HG03439 (cell line): Measurements from ENCODE around the gene CDKAL1.
"Not testable (repeated sequence)": the region's sequence is repeated elsewhere in the genome, so short reads cannot be mapped to it uniquely, and the experiment has no call there.

Experiments
- ATAC-seq: cut with Tn5 transposase; IDR thresholded peaks from one replicate; pipeline ENCODE4 v1.9.1; 2021; ENCODE audit warnings: mild to moderate bottlenecking, moderate library complexity; ENCODE audit not compliant: unreplicated experiment

The CDKAL1 gene

DNA sequence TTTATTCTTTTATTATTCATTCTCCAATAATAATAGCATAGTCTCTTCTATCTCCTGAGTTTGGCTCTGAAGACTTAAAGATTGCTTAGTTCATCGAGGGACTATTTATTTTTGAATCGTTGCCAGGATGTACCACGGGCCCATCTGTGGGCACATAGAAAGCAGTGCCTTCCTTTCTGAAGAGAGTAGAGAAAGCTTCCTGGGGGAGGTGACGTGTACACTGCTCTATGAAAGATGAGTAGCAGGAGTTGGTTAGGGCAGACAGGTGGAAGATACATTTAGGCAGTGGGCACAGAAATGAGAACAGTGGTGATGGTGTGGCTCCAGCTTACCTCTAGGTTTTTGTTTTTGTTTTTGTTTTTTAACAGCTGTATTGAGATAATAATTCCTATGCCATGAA, 98.4 kb downstream of the CDKAL1 start:
- ATAC-seq: no peak

DNA sequence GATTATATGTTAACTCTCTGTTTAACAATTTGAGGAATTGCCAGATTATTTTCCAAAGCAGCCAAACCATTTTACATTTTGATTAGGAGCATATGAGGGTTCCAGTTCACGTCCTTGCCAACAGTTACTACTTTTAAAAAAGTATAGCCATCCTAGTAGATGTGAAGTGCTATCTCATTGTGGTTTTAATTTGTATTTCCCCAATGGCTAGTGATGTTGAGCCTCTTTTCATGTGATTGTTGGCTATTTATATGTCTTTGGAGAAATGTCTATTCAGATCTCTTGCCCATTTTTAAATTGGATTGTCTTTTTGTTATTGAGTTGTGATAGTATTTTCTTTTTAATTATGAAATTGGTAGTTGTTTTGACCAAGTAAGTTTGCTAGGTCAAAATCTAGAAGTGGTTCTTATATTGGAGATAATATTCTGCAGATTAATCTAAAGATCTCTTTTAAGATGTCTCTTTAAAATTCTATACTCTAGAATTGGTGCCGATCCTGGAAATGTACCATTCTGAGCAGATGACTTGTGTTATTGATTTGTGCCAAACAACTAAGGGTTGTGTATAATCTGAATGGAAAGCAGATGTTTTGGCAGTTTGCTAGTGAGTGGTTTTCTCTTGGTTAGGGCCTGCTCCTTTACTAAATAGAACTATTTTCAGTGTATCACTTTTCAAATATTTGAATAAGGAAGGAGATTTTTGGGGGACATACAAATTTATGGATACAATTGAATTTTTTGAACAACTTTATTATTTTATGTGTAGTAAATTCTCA, 99.5 kb downstream of the CDKAL1 start:
- ATAC-seq: no peak

DNA sequence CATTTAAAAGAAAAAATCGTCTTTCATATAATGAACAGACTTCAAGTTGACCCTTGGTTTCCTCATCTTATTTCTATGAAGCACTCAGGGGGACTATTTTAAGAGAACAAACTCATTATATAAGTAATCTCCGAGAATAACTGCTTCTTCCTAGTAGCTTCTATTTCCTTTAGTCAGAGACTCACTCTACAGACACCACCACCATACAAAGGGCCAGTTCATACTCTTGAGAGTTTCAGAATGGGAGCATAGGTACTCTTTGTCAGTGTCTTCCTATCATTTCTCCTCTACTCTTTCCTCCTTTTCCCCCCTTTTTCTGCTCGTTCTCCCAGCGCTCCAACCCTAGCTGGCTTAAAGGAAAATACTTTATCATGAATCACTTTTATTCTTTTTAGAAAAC, 104.9 kb downstream of the CDKAL1 start:
- ATAC-seq: no peak

DNA sequence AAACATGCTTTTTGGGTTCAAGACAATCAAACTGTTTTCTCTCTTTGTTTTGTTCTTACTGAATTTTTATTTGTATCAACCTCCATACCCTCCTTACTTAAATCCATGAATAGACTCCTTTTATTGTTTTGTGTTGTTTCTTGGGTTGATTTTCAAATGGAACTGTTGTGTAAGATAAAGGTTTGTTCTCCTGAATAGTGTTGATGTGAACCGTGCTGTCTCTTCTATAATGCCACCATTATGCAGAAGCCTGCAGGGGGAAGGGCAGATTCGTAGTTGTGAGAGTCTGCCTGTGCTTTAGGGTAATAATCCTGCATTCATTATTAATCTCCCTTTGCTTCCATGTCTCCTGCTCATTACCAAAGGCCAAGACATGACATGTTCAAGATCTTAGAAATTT, 105.9 kb downstream of the CDKAL1 start:
- ATAC-seq: no peak

DNA sequence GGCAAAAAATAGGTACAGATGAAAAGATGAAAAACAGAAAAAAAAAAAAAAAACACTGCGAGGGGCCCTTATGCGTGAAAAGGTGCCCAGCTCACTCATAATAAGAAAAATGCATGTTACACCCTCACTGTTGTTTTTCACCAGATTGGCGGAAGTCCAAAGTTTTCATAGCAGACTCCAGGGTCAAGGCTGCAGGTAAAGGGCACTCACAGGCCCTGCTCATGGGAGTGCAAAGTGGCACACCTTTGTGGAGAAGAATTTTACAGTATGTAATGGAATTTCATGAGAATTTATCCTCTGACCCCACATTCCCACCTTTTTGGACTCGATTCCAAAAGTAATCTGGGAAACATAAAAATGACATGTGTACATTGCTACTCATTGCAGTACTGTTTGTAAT, 108.2 kb downstream of the CDKAL1 start:
- ATAC-seq: no peak

DNA sequence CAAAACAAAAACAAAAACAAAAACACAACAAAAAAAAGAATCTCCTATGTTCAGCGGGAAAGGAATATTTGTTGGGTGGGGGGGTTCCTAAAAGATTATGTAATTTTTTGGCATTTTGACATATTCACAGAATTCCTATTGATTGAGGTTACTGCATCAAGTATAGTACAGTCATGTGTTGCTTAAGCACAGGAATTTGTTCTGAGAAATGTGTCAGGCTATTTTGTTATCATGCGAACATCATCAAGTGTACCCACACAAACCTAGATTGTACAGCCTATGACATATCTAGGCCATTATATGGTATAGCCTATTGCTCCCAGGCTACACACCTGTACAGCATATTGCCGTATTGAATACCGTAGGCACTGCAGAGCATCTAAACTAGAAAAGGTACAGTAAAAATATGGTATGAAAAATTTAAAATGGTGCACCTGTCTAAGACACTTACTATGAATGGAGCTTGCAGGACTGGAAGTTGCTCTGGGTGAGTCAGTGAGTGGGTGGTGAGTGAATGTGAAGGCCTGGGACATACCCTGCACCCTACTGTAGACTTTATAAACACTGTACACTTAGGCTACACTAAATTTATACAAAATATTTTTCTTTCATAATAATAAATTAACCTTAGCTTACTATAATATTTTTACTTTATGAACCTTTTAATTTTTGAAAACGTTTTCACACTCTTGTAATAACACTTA, 110.6 kb downstream of the CDKAL1 start:
- ATAC-seq: no peak

DNA sequence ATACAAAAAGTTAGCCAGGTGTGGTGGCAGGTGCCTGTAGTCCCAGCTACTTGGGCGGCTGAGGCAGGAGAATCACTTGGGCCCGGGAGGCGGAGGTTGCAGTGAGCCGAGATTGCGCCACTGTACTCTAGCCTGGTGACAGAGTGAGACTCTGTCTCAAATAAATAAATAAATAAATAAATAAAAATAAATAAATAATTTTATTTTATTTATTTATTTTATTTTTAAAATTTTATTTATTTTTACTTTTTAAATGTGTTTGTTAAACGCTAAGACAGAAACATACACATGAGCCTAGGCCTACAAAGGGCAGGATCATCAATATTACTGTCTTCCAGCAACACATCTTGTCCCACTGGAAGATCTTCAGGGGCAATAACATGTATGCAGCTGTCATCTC, 111.3 kb downstream of the CDKAL1 start:
- not testable (repeated sequence) for ATAC-seq

DNA sequence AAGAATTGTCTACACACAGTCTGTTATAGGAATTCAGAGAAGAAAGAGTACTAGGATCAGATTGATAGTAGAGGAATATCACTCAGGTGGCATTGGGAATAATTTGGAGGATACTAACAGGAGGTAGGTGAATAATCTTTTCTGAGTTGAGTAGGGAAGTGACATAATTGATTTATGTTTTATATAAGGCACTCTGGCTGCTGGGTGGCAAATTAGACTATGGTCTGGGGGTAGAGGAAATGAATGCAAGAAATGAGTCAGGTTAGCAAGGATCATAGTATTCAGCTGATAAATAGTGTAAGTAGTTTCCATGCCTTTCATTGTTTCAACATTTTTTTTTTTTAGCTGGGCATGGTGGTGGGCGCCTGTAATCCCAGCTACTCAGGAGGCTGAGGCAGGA, 113.3 kb downstream of the CDKAL1 start:
- no peak for ATAC-seq

DNA sequence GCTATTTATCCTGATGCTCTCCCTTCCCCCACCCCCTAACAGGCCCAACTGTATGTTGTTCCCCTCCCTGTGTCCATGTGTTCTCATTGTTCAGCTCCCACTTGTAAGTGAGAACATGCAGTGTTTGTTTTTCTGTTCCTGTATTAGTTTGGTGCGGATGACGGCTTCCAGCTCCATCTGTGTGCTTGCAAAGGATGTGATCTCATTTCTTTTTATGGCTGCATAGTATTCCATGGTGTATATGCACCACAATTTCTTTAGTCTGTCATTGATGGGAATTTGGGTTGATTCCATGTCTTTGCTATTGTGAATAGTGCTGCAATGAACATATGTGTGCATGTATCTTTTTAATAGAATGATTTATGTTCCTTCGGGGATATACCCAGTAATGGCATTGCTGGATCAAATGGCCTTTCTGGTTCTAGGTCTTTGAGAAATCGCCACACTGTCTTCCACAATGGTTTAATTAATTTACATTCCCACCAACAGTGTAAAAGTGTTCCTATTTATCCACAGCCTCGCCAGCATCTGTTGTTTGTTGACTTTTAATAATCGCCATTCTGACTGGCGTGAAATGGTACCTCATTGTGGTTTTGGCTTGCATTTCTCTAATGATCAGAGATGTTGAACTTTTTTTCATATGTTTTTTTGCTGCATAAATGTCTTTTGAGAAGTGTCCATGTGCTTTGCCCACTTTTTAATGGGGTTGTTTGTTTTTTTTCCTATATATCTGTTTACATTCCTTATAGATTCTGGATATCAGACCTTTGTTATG, 115.6 kb downstream of the CDKAL1 start:
- ATAC-seq: not testable (repeated sequence)

DNA sequence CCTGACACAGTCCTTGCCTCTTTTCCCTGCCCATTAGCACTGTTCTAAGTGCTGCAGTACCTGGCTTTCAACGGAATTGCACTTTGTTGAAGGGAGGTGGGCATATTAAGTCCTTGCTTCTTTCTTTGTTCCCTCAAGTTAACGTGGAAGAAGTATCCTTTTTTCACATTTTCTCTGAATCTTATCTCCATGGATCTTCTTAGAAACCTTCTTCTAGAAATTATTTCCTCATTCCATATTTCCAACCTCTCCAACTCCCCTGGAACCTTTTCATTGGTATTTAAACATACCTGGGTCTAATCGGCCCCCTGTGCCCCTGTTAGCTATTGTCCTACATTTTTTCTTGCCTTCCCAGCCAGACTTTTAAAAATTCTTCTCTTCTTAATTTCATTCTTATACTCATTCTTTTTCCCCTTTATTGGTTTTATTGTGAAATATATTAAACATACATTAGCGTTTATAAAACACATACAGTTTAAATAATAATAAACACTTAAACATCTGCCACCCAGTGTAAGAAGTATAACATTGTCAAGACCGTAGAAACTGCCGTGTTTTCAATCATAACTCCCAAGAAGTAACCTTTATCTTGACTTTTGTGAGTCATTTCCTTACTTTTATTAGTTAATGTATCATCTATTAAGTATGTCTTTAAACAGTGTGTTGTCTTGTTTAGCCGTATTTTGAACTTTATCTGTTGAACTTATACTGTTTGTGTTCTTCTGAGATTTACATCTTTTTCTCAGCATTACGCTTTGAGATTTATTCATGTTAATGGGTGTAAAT, 118.2 kb downstream of the CDKAL1 start:
- ATAC-seq: no peak

DNA sequence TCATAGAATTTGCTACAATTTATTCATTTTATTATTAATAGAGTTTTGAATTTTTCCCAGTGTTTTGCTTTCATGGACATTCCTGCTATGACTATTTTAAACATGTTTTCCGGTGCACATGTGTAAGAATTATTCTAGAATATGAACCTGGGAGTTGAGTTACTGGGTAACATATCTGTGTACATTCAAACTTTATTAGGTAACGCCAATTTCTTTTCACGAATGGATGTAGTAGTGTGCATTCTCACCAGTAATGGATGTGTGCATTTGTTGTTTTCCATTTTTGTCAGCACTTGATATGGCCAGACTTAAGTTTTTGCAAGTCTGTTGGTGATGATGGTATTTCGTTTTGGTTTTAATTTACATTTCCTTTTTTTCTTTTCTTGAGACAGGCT, 118.8 kb downstream of the CDKAL1 start:
- no peak for ATAC-seq

DNA sequence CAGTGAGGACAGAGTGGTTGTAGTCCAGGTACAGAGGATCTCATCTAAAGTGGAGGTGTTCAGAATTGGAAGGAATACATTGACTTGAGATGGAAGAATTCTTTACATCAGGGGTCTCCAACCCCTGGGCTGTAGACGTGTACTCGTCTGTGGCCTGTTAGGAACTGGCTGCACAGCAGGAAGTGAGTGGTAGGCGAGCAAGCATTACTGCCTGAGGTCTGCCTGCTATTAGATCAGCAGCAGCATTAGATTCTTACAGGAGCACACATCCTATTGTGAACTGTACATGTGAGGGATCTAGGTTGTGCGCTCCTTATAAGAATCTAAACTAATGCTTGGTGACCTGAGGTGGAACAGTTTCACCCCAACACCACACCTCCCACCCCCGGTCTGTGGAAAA, 121.1 kb downstream of the CDKAL1 start:
- ATAC-seq: no peak

DNA sequence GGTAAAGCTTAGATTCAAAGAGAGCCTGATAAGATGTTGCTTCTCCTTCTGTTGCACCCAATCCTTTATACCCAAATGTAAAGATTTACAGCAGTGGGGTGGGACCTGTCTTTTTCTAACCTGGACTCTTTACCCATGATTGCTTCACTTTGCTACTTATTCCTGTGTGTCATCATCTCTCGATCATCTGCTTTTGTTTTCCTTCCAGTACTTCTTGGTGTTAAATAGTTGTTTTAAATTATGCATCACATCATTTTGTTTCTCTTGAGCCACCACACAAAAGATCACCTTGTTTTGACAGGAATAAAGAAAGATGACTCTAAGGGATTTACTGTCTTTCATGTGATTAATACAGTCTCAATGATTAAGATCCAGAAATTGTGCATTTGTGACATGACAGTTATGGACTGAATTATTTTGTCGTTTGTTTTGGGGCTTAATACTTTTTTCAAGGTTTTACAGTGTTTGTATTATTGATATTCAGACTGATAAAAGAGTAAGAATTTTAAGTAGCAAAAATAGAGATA, 123.1 kb downstream of the CDKAL1 start:
- ATAC-seq: no peak

DNA sequence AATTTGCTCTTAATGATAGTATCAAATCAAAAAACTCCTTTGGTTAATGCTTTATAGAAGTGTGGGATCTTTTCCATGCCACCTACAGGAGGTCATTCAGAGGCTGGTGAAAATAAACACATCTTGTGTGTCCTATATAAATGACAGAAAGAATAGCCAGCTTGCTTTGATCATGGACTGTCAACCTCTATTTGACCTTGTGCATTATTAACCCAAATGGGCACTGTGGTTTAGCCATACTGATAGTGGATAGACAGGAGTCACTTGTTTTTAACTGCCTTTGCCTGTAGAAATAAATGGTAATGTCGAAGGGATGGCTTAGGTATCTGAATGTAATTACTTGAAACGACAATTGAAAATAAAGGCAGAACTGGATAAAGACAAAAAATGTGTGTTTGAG, 123.8 kb downstream of the CDKAL1 start:
- no peak for ATAC-seq

DNA sequence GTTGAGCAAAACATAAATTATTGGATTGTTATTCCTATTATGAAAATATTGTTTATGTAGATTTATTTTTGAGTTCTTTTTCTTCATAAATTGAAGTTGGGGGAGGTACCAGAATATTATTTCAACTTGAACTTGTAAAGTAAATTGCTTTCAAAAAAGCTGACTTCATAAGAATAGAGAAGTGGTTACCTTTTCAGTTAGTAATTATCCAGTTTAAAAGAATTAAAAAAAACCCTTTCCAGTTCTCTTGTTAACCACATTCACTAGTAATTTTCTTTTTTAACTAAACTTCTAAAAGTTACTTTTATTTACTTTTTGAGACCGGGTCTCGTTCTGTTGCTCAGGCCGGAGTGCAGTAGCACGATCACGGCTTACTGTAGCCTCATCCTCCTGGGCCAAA, 124.3 kb downstream of the CDKAL1 start:
- no peak for ATAC-seq

DNA sequence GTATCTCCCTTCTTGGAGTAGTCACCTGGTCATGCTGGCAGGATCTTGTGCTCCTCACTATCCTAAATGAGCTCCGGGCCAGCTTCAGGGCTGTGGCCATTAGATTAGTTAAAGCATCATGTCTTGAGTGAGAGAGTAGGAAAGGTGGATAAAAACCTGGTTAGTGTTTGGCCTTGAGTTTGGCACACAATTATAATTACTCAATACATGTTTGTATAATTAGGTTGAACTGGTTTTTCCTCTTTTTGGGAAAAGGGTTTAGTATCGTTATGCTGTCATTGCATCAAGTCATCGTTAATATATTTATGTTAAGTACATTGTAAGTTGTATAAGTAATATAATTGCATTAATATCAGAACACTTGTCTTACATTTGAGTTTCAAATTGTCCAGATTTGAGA, 126.3 kb downstream of the CDKAL1 start:
- ATAC-seq: no peak

DNA sequence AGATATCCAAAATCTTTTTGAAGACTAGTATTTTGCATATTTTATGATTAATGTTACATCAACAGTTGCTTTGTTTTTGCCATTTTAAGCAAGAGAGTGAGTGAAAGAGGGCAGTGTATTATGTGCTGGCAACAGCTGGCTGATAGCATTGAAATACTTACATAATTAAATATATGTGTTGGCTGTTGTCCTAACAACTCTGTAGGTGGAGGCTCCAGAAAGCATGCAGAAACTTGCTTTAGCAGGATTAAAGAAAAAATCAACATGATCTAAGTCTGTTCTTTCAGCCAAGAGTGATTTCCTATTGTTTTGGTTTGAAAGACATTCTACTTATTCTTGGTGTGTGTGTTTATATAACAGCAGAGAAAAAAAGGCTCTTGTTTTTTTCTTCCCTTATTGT, 127.5 kb downstream of the CDKAL1 start:
- ATAC-seq: no peak

DNA sequence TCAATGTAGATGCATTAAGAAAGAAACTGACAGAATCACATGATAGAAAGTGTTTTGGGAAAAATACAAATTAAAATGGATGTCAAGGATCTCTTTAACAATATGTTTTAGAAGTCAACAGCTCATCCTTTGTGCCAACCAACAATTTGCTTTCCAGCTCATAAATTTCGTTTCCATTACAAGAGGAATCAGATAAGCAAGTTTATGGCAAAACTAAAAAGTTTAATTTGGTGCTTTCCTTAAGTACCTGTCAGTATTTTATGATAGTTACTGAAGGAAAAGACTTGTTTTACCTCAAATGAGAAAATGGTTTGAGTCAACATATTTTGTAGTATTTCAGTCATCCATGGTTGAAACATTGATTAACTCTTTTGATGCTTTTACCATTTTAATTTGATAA, 130.0 kb downstream of the CDKAL1 start:
- no peak for ATAC-seq

DNA sequence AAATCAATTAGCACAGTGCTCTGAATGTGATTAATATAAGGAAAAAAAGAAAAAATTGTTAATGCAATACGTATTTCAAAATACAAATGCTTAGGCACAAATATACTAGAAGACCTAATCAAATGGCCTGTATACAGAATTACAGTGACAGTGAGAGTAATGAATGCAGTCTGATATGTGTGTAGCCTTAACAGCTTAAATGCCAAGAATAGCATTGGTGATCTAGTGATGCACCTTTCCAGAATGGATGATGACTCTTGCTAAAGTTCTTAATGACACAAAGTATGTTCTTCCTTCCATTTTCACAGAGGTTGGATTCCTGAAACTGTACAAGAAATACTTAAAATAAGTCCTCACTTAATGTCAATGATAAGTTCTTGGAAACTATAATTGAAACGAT, 131.0 kb downstream of the CDKAL1 start:
- no peak for ATAC-seq

DNA sequence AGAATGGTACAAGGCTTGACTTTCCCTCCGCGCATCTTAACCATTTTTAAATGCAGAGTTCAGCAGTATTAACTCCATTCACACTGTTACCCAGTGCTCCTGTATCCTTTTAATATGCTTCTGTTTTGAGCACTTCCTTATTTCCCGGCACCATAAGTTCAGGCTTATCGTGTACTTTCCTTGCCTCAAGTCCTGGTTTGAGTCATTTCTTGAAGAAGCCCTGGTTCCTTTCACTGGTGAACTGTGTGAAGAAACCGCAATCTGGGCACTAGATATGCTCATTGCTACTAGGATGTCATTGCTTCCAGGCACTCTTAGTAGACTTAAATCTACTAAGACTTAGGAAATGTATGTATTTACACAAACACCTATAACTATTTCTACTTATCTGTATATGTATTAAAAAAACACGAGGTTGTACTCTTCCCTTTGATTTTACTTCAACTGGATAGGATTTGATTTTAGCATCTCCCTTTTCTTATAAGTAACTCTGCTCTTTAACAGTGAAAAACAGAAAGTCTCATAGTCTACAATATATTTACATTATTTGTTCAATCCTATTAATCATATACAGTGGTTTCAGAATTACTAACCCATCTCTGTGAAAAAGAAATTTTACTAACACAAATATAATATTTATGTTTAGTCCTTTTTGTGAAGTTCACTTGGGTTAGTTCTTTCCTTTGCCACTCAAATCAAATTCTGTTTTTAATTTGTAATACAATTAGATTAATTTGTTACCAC, 135.5 kb downstream of the CDKAL1 start:
- peak; percentile 69 for ATAC-seq
